ENCODE results near the gene PADI6.
A peak's percentile ranks its signal among the peaks of the same experiment; 100 is the strongest.

DNA sequence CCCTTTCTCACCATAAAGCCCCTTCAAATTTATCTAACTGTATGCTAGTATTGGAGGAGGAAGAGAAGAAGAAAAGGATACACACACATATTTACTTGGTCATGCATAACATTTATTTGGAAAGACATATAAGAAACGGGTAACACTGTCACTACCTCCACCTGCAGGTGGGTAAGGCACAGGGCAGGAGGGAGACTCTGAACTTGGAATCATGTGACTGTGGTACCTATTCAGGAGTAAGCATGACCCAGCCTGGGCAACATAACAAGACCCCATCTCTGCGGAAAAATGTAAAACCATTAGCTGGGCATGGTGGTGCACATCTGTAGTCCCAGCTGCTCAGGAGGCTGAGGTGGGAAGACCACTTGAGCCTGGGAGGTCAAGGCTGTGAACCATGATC, 1.4 kb upstream of the PADI6 start:
- TF ChIP-seq POLR2A (IDR thresholded peaks at IDR 0.05; ENCODE audit: extremely low read depth, insufficient read length), result no peak
- TF ChIP-seq CTCF (IDR thresholded peaks at IDR 0.05; ENCODE audit: low read depth, low read length), result peak; percentile 31
- TF ChIP-seq MAX (IDR thresholded peaks at IDR 0.05; ENCODE audit: low read depth, low read length), result no peak

Data from NB4 (cell line).